HepG2 (cell line): ENCODE results near the gene POLA2. TPM values are rescaled to one million over a fixed set of nuclear protein-coding genes. Genes with fewer than 3 reads are reported as not detected.

Experiments used
- AKAP8 ChIP-seq: sonication (generic); formaldehyde crosslinking; IDR thresholded peaks from 2 replicates; pipeline ENCODE4 v1.5.1; 2020; ENCODE audit warnings: mild to moderate bottlenecking, missing genetic modification reagents
- DMAP1 ChIP-seq: IDR thresholded peaks from 2 replicates; pipeline ENCODE4 v1.6.1; 2016
- HOMEZ ChIP-seq: IDR thresholded peaks from 2 replicates; pipeline ENCODE4 v1.6.1; 2016; ENCODE audit warnings: low read depth
- KAT8 ChIP-seq: IDR thresholded peaks from 2 replicates; pipeline ENCODE4 v1.6.1; 2016; ENCODE audit warnings: missing genetic modification reagents, missing compliant biosample characterization
- KDM3A ChIP-seq: IDR thresholded peaks from 2 replicates; pipeline ENCODE4 v1.6.1; 2018; ENCODE audit warnings: low read depth, missing compliant biosample characterization
- MXI1 ChIP-seq: IDR thresholded peaks from 3 replicates; pipeline ENCODE4 v1.6.1; 2012; ENCODE audit warnings: low read depth, low read length, inconsistent platforms, borderline replicate concordance
- MYC ChIP-seq: sonication (generic); formaldehyde crosslinking; IDR thresholded peaks from 2 replicates; pipeline ENCODE4 v1.9.0; 2021; ENCODE audit warnings: missing genetic modification reagents, borderline replicate concordance
- PAX8 ChIP-seq: sonication (generic); formaldehyde crosslinking; IDR thresholded peaks from 2 replicates; pipeline ENCODE4 v1.8.0; 2022; ENCODE audit warnings: mild to moderate bottlenecking, missing genetic modification reagents, borderline replicate concordance
- PCBP2 ChIP-seq: fragments of 200-400 bp; formaldehyde crosslinking; optimal IDR thresholded peaks from 2 replicates; pipeline ENCODE3; 2018; ENCODE audit warnings: low read length, low read depth; ENCODE audit not compliant: poor library complexity, severe bottlenecking
- SNAI1 ChIP-seq: sonication (generic); formaldehyde crosslinking; IDR thresholded peaks from 2 replicates; pipeline ENCODE4 v1.5.0; 2020; ENCODE audit warnings: mild to moderate bottlenecking, missing genetic modification reagents, borderline replicate concordance
- SOX6 ChIP-seq, 2 experiments: fragments of 450-650 bp in 1 of 2; sonication (generic) in 1 of 2; formaldehyde crosslinking in 1 of 2; IDR thresholded peaks; 2 replicates each; pipeline versions ENCODE4 v1.4.0 to v1.6.1; 2017 to 2020; ENCODE audit warnings: antibody characterized with exemption in 1 of 2, mild to moderate bottlenecking in 1 of 2, missing genetic modification reagents in 1 of 2
- YY1 ChIP-seq: IDR thresholded peaks from 2 replicates; pipeline ENCODE4 v1.6.1; 2011; ENCODE audit warnings: low read length, low read depth, moderate library complexity, mild to moderate bottlenecking; ENCODE audit not compliant: insufficient read depth, insufficient replicate concordance
- ZNF234 ChIP-seq: sonication (generic); formaldehyde crosslinking; conservative IDR thresholded peaks from 2 replicates; pipeline ENCODE4 v1.5.1; 2020; ENCODE audit warnings: mild to moderate bottlenecking, missing genetic modification reagents
- ZNF362 ChIP-seq: sonication (generic); formaldehyde crosslinking; IDR thresholded peaks from 2 replicates; pipeline ENCODE4 v1.4.0; 2020; ENCODE audit warnings: missing genetic modification reagents, mild to moderate bottlenecking, borderline replicate concordance
- ZNF407 ChIP-seq: sonication (generic); formaldehyde crosslinking; IDR thresholded peaks from one replicate; pipeline ENCODE4 v1.5.1; 2020; ENCODE audit warnings: mild to moderate bottlenecking, missing genetic modification reagents; ENCODE audit errors: not compliant biosample characterization
- ZNF513 ChIP-seq: sonication (generic); formaldehyde crosslinking; conservative IDR thresholded peaks from 2 replicates; pipeline ENCODE4 v1.5.0; 2020; ENCODE audit warnings: missing genetic modification reagents
- polyA plus RNA-seq, 8 experiments: library from polyadenylated mRNA; depleted of rRNA in 3 of 8; stranded (reverse) in 7 of 8; unstranded in 1 of 8; fragments of >200 nt; fragmentation: Illumina TruSeq in 4 of 8; extraction: Trizol in 4 of 8; gene quantifications; 2 replicates each; pipeline versions ENCODE4 v1.2.1 to v1.2.3, GENCODE V29; 2011 to 2016; ENCODE audit warnings: low read depth in 4 of 8, missing spikeins in 1 of 8, mixed read lengths in 1 of 8; ENCODE audit not compliant: insufficient read depth in 1 of 8
- total RNA-seq, 5 experiments: library from RNA; depleted of rRNA; stranded (reverse); fragments of >200 nt; fragmentation: Illumina TruSeq; extraction: Trizol; gene quantifications; 2 replicates each; pipeline ENCODE4 v1.2.3, GENCODE V29; 2016; ENCODE audit warnings: low read depth in 1 of 5

Gene POLA2
- total and polyA plus RNA-seq, 2 of the 13 experiments (the other 11 are each of a cell fraction or from before 2014, with no cell fraction given), result 9.7 to 15.6 TPM

- no peak for TF ChIP-seq HOMEZ (CRISPR knock-in tag)
- no peak for TF ChIP-seq MYC
- TF ChIP-seq PCBP2, result no peak
- TF ChIP-seq ZNF362 (CRISPR knock-in tag), result peak; percentile 99
- no peak for TF ChIP-seq SNAI1 (CRISPR knock-in tag)
- TF ChIP-seq KDM3A (CRISPR knock-in tag), result no peak
- TF ChIP-seq PAX8 (CRISPR knock-in tag), result no peak
- peak; percentile 71; the same call in 1 of the 2 replicates for TF ChIP-seq AKAP8 (CRISPR knock-in tag)
- TF ChIP-seq ZNF513 (CRISPR knock-in tag), result no peak
- TF ChIP-seq KAT8 (CRISPR knock-in tag), result peak; percentile 73; the same call in 1 of the 2 replicates
- TF ChIP-seq MXI1, result 0 out of 3 replicates have a peak, but pooled peaks have one; percentile 19
- TF ChIP-seq SOX6 (IDR thresholded peaks at IDR 0.05), result no peak
- TF ChIP-seq SOX6 (CRISPR knock-in tag; IDR thresholded peaks at IDR 0.05), result peak; percentile 57; the same call in 1 of the 2 replicates
- no peak for TF ChIP-seq ZNF234 (CRISPR knock-in tag)
- TF ChIP-seq DMAP1, result peak; percentile 61; the same call in 1 of the 2 replicates
- no peak for TF ChIP-seq YY1
- no peak for TF ChIP-seq ZNF407
These were observed 43.9 kb downstream of the POLA2 start (continued) for GRCh38 chr11:65305501-65306268.
